Prostate gland (tissue), 2 donors: ENCODE results near the gene SAMD4A. TPM values are rescaled to one million over a fixed set of nuclear protein-coding genes. Genes with fewer than 3 reads are reported as not detected.

Experiments
- total RNA-seq, 2 donors: library from RNA; depleted of rRNA; stranded (reverse); fragments of >200 nt; gene quantifications; one replicate each; pipeline ENCODE4 v1.1.0, GENCODE V29; 2016

Gene SAMD4A
- total RNA-seq, 2 donors from 2014 or later = 18.1 to 38.5 TPM

Other genes with a start within 250 kb of the SAMD4A start
- gene CDKN3, start 170.1 kb upstream of the SAMD4A start, total RNA-seq = 10 to 100 TPM in 1 of 2 donors, 1 to 10 TPM in 1; 2.6 to 20.6 TPM
- gene CNIH1, start 125.8 kb upstream of the SAMD4A start, total RNA-seq = 100 to 1,000 TPM; 113 to 193 TPM
- gene GMFB, start 78.1 kb upstream of the SAMD4A start, total RNA-seq = 10 to 100 TPM; 19.2 to 37.1 TPM
- 10 to 100 TPM; 17.1 to 25.7 TPM for gene CGRRF1, start 57.2 kb upstream of the SAMD4A start, total RNA-seq